Stimulated activated effector memory CD8-positive, alpha-beta T cell treated with anti-CD3 and anti-CD28 coated beads, Interleukin-12 subunit alpha, Interleukin-12 subunit beta, amount 100 ng/mL, for 72 hours (primary cell): Measurements from ENCODE around the gene BDH1.
A peak's percentile ranks its signal among the peaks of the same experiment; 100 is the strongest.
"Not testable (repeated sequence)": the region's sequence is repeated elsewhere in the genome, so short reads cannot be mapped to it uniquely, and the experiment has no call there.

Experiments used
- ATAC-seq: fragments of 150-1000 bp; cut with Tn5 transposase; 2 replicates; pipeline ENCODE4 v1.10.0; 2021
- DNase-seq, 2 donors: peaks; one replicate each; pipeline ENCODE4 v3.0.0; 2021 to 2022; ENCODE audit warnings: low spot score in 2 of 2
- H3K27ac Mint-ChIP-seq: one replicate; pipeline ENCODE4 v1.8.0; 2022; ENCODE audit warnings: mild to moderate bottlenecking, mixed read lengths
- H3K36me3 Mint-ChIP-seq: one replicate; pipeline ENCODE4 v1.8.0; 2022; ENCODE audit warnings: mild to moderate bottlenecking, mixed read lengths
- H3K4me1 Mint-ChIP-seq: one replicate; pipeline ENCODE4 v1.8.0; 2022; ENCODE audit warnings: mixed read lengths
- H3K4me3 Mint-ChIP-seq: one replicate; pipeline ENCODE4 v1.8.0; 2022; ENCODE audit warnings: mild to moderate bottlenecking, mixed read lengths
- H3K9me3 Mint-ChIP-seq: one replicate; pipeline ENCODE4 v1.8.0; 2022; ENCODE audit warnings: mixed read lengths

The BDH1 gene

DNA sequence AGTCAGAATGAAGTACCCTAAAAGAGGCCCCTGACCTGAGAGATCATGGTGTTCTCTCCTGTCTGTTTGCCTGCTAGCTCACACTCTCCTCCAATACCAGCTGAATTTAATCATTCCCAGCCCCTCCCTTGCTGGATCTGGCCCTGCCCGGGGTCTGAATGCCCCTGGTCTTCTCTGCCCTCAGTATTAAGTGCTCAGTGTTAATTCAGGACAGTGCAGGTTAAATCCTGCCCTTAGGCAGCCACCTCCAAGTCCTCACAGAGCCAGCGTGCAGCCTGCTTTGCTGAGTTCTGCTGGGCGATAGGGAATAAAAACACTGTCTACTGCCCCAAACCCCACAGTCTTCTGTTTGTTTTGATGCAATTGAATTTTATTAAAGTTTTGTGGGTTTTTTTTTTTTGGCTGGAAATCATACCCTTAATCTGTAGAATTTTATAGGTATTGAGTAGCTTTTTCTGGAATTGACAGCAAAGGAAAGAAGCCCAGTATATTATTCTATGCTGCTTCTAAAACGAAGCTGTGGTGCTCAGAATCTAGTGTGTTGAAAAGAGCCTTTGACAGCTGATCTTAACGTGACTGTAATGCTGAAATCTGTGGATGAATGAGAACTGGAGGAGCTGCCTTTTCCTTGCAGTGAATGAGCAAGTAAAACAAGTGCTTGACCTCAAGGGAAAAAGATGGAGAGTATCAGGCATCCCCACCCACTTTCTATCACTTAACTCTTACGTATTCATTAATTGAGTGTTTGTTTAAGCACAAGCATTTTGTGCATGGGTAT lies 12.3 kb upstream of the BDH1 start:
- Mint-ChIP-seq H3K4me1 (no peaks in the 10 kb centered on the region), H3K36me3 (no peaks in the 10 kb centered on the region), H3K4me3 (no peak overlapping the region), H3K9me3 (peaks cover 11% of the 10 kb centered on the region), H3K27ac (no peak overlapping the region)
- no peak for ATAC-seq
- no peak for DNase-seq

- not testable (repeated sequence) for ATAC-seq, DNase-seq, H3K4me3 Mint-ChIP-seq, H3K36me3 Mint-ChIP-seq, H3K27ac Mint-ChIP-seq, H3K4me1 Mint-ChIP-seq
- H3K9me3 Mint-ChIP-seq = peaks cover 11% of the 10 kb centered on the region
These were observed 10.4 kb upstream of the BDH1 start for GRCh38 chr3:197566155-197566554.

GRCh38 chr3:197564097-197564843 lies 8.5 kb upstream of the BDH1 start:
- Mint-ChIP-seq H3K36me3 (no peaks in the 10 kb centered on the region), H3K9me3 (peaks cover 6% of the 10 kb centered on the region), H3K27ac (no peak overlapping the region), H3K4me3 (no peak overlapping the region), H3K4me1 (peaks cover 10% of the 10 kb centered on the region)
- DNase-seq (no peak), ATAC-seq (no peak)

DNA sequence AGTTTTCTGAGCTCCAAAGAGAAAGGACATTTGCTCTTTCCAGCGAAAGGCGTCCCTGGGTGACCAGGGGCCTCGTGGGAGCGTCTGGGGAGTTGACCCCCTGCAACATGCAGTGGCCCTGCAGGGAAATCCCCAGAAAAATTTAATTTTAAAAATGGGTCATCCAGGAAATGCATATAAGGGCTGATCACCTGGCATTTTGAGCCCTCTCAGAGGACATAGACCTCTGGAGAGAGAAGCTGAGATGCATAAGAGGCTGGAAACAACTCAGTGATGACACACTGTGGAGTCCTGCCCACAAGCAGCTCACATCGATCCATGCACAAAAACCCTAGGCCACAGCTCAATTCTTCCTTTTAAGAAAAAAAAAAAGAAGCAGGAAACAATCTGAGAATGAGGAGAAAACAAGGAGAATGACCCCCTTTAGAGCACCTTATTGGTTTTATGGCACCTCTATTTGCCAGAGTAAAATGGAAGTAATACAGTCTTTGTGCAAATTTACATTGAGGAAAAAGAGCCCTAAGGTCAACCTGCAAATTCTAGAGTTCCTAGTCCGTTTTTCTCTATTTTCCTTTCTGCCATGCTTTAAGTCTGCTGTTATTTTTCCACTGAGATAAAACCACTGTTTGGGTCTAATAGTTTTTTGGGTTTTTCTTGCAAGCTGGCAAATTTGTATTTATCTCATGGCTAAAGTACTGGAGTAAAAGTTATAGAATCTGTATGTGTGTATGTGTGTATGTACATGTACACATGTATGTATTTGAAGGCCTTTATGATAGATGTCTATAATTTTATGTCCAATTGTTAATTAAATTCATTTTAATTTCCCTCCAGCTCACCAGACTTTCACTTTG lies 6.9 kb upstream of the BDH1 start:
- peaks cover 10% of the 10 kb centered on the region for H3K4me1 Mint-ChIP-seq
- H3K36me3 Mint-ChIP-seq = no peaks in the 10 kb centered on the region
- H3K9me3 Mint-ChIP-seq = peaks cover 6% of the 10 kb centered on the region
- no peak for DNase-seq
- H3K27ac Mint-ChIP-seq = peak overlapping the region; percentile 3
- ATAC-seq = peak; percentile 44
- no peak overlapping the region for H3K4me3 Mint-ChIP-seq

DNA sequence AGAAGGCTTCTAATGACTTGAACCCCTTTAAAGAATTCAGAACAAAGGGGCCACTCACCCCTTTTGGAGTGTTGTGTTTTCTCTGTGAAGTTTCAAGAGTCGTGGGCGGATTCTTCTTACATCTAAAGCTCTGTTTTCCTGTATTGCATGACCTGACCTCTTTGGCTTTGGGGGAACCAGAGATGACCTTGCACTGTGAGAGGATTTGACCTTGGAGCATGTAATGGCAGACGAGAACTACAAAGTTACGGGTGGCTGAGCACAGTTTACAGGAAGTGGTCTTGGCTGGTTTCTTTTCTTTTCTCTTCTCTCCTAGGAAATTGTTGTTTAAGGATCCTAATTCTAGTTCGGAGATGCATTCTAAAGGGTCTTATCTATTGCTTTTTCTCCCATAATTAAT lies 6.2 kb upstream of the BDH1 start:
- ATAC-seq (no peak), DNase-seq (no peak)
- Mint-ChIP-seq H3K4me1 (peaks cover 10% of the 10 kb centered on the region), H3K36me3 (no peaks in the 10 kb centered on the region), H3K4me3 (no peak overlapping the region), H3K9me3 (peaks cover 6% of the 10 kb centered on the region), H3K27ac (peak overlapping the region; percentile 3)

GRCh38 chr3:197559651-197560050 lies 3.9 kb upstream of the BDH1 start:
- Mint-ChIP-seq H3K4me1 (peaks cover 10% of the 10 kb centered on the region), H3K4me3 (no peak overlapping the region), H3K36me3 (no peaks in the 10 kb centered on the region), H3K9me3 (peaks cover 6% of the 10 kb centered on the region), H3K27ac (no peak overlapping the region)
- ATAC-seq (no peak), DNase-seq (no peak)

GRCh38 chr3:197554562-197555280 lies 1.0 kb downstream of the BDH1 start:
- ATAC-seq = peak; percentile 97
- H3K27ac Mint-ChIP-seq = peak overlapping the region; percentile 75
- H3K9me3 Mint-ChIP-seq = no peaks in the 10 kb centered on the region
- H3K4me1 Mint-ChIP-seq = peaks cover 29% of the 10 kb centered on the region
- DNase-seq = peak; percentile 88 to 95
- peaks cover 11% of the 10 kb centered on the region for H3K36me3 Mint-ChIP-seq
- peak overlapping the region; percentile 85 for H3K4me3 Mint-ChIP-seq

GRCh38 chr3:197554196-197554561 lies 1.6 kb downstream of the BDH1 start:
- Mint-ChIP-seq H3K27ac (peak overlapping the region; percentile 75), H3K4me3 (peak overlapping the region; percentile 85), H3K4me1 (peaks cover 29% of the 10 kb centered on the region), H3K36me3 (peaks cover 11% of the 10 kb centered on the region), H3K9me3 (no peaks in the 10 kb centered on the region)
- DNase-seq = no peak
- no peak for ATAC-seq

GRCh38 chr3:197552198-197552597 lies 3.6 kb downstream of the BDH1 start:
- no peak for ATAC-seq
- Mint-ChIP-seq H3K4me3 (no peak overlapping the region), H3K36me3 (peaks cover 12% of the 10 kb centered on the region), H3K4me1 (peaks cover 37% of the 10 kb centered on the region), H3K27ac (no peak overlapping the region), H3K9me3 (no peaks in the 10 kb centered on the region)
- DNase-seq = no peak

- no peaks in the 10 kb centered on the region for H3K9me3 Mint-ChIP-seq
- H3K4me3 Mint-ChIP-seq = no peak overlapping the region
These were observed 5.3 kb downstream of the BDH1 start for GRCh38 chr3:197550489-197550888.

DNA sequence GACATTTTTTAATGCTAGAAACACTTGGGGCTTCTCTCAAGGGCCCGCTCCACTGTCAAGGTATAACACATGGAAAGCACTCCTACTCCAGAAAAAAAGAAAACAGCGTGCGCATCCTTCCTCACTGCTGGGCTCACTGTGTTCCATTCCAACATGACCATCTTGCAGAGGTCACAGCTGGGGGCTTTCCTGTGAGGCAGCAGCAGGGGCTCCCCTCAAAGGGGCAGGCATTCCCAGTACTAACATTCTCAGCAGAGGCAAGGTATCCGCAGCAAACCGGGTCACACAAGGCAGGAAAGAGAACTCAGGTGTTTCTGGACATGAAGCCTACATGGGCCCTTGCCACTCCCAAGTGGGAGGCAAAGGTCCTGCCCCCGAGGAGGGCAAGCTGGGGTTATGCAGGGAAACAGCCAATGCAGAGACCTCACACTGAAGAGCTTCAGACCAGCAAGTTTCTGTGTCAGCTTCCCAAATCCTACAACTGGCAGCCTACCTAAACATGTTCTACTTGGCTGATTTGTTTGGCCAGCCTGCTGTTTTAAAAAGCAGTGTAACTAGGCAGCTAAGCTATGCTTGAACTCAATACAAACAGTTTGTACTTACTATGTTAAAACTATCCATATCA lies 6.4 kb downstream of the BDH1 start:
- Mint-ChIP-seq H3K4me1 (peaks cover 42% of the 10 kb centered on the region), H3K27ac (no peak overlapping the region), H3K4me3 (no peak overlapping the region), H3K9me3 (no peaks in the 10 kb centered on the region), H3K36me3 (peaks cover 39% of the 10 kb centered on the region)
- ATAC-seq (no peak), DNase-seq (no peak)

More at GRCh38 chr3:197550489-197550888, 5.3 kb downstream of the BDH1 start:
- Mint-ChIP-seq H3K36me3 (peaks cover 29% of the 10 kb centered on the region), H3K27ac (no peak overlapping the region), H3K4me1 (peaks cover 45% of the 10 kb centered on the region)
- ATAC-seq (no peak), DNase-seq (no peak)

GRCh38 chr3:197547306-197548011 lies 8.3 kb downstream of the BDH1 start:
- Mint-ChIP-seq H3K27ac (no peak overlapping the region), H3K4me3 (no peak overlapping the region), H3K9me3 (no peaks in the 10 kb centered on the region), H3K36me3 (peaks cover 44% of the 10 kb centered on the region), H3K4me1 (peaks cover 30% of the 10 kb centered on the region)
- ATAC-seq (no peak), DNase-seq (no peak)

GRCh38 chr3:197546307-197547085 lies 9.3 kb downstream of the BDH1 start:
- H3K4me1 Mint-ChIP-seq = peaks cover 20% of the 10 kb centered on the region
- ATAC-seq = no peak
- H3K27ac Mint-ChIP-seq = no peak overlapping the region
- H3K4me3 Mint-ChIP-seq = no peak overlapping the region
- no peak for DNase-seq
- H3K36me3 Mint-ChIP-seq = peaks cover 47% of the 10 kb centered on the region
- no peaks in the 10 kb centered on the region for H3K9me3 Mint-ChIP-seq
